Neural crest cell (in vitro differentiated cells): Measurements from ENCODE around the gene UCP2. TPM values are rescaled to one million over a fixed set of nuclear protein-coding genes. Genes with fewer than 3 reads are reported as not detected.

Experiments used
- DNase-seq: peaks from one replicate; pipeline ENCODE4 v3.0.0; 2021; ENCODE audit warnings: low read depth, mixed read lengths, low spot score
- H3K27ac Mint-ChIP-seq: one replicate; pipeline ENCODE4 v1.8.0; 2021; ENCODE audit warnings: mild to moderate bottlenecking, mixed read lengths; ENCODE audit not compliant: unreplicated experiment
- H3K27me3 Mint-ChIP-seq: 2 replicates; pipeline ENCODE4 v1.8.0; 2021; ENCODE audit warnings: low read depth, mild to moderate bottlenecking, mixed read lengths
- H3K36me3 Mint-ChIP-seq: 2 replicates; pipeline ENCODE4 v1.8.0; 2021; ENCODE audit warnings: low read depth, mild to moderate bottlenecking, mixed read lengths
- H3K4me1 Mint-ChIP-seq: 2 replicates; pipeline ENCODE4 v1.8.0; 2021; ENCODE audit warnings: mixed read lengths
- H3K4me3 Mint-ChIP-seq: one replicate; pipeline ENCODE4 v1.8.0; 2021; ENCODE audit warnings: mild to moderate bottlenecking, mixed read lengths
- H3K9me3 Mint-ChIP-seq: 2 replicates; pipeline ENCODE4 v1.8.0; 2021; ENCODE audit warnings: mixed read lengths
- CTCF ChIP-seq: fragments of 200-600 bp; sonication (generic); conservative IDR thresholded peaks from 2 replicates; pipeline ENCODE4 v1.5.0; 2021; ENCODE audit warnings: antibody characterized with exemption, mild to moderate bottlenecking
- total RNA-seq: library from RNA; stranded (reverse); gene quantifications from 2 replicates; pipeline ENCODE4 v1.2.1, GENCODE V29; 2021

Gene UCP2
- total RNA-seq, 1 donor from 2014 or later, result 71.4 TPM

GRCh38 chr11:73950869-73951710 is 31.6 kb downstream of the UCP2 start, which contains the start of gene DNAJB13:
Gene DNAJB13 (plus strand): TSS chr11:73951026. CDS start chr11:73951070, 44 bp downstream.
- Mint-ChIP-seq H3K4me1 (peaks cover 8% of the 10 kb centered on the region), H3K27me3 (no peaks in the 10 kb centered on the region), H3K27ac (no peak within 1 kb of the TSS), H3K9me3 (no peaks in the 10 kb centered on the region), H3K4me3 (no peak within 1 kb of the TSS), H3K36me3 (peaks cover 3% of the 10 kb centered on the region)
- no peak for TF ChIP-seq CTCF
- peak; percentile 47 for DNase-seq

DNA sequence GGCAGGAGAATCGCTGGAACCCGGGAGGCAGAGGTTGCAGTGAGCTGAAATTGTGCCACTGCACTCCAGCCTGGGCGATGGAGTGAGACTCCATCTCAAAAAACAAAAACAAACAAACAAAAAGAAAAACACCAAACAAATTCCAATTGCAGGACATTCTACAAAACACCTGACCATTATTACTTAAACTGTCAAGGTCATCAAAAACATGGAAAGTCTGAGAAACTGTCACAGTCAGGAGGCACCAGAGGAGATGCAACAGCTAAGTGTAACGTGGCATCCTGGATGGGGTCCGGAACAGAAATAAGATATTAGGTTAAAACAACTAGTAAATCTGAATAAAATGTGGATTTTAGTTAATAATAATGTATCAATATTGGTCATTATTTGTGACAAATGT is 32.7 kb downstream of the UCP2 start:
- DNase-seq, result no peak
- H3K4me1 Mint-ChIP-seq, result peaks cover 11% of the 10 kb centered on the region
- no peak overlapping the region for H3K27ac Mint-ChIP-seq
- H3K4me3 Mint-ChIP-seq, result no peak overlapping the region
- no peak for TF ChIP-seq CTCF
- no peaks in the 10 kb centered on the region for H3K27me3 Mint-ChIP-seq
- peaks cover 3% of the 10 kb centered on the region for H3K36me3 Mint-ChIP-seq
- no peaks in the 10 kb centered on the region for H3K9me3 Mint-ChIP-seq

DNA sequence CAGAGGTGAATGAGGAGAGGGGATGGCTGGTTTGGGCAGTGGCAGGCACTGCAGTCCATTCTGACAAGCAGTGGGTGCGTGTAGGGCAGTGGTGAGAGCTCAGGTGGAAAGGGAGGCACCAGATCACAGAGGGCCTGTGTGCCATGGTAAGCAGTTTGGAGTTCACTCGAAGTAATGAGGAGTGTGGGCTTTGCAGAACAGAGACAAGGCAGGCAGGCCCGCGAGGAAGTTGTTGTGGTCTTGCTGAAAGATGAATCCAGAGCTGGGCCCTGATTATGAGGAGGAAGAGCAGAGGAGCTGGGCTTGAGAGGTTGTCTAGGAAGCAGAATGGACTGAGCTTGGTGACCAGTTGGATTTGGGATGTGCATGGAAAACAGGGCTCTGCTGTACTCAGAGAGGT is 33.4 kb downstream of the UCP2 start:
- peaks cover 2% of the 10 kb centered on the region for H3K9me3 Mint-ChIP-seq
- DNase-seq, result no peak
- peaks cover 13% of the 10 kb centered on the region for H3K4me1 Mint-ChIP-seq
- TF ChIP-seq CTCF, result no peak
- H3K4me3 Mint-ChIP-seq, result no peak overlapping the region
- peaks cover 5% of the 10 kb centered on the region for H3K36me3 Mint-ChIP-seq
- H3K27ac Mint-ChIP-seq, result no peak overlapping the region
- H3K27me3 Mint-ChIP-seq, result no peaks in the 10 kb centered on the region

- no peak for TF ChIP-seq CTCF
- H3K4me3 Mint-ChIP-seq, result no peak overlapping the region
Measured at GRCh38 chr11:73946798-73947458, 35.7 kb downstream of the UCP2 start.

DNA sequence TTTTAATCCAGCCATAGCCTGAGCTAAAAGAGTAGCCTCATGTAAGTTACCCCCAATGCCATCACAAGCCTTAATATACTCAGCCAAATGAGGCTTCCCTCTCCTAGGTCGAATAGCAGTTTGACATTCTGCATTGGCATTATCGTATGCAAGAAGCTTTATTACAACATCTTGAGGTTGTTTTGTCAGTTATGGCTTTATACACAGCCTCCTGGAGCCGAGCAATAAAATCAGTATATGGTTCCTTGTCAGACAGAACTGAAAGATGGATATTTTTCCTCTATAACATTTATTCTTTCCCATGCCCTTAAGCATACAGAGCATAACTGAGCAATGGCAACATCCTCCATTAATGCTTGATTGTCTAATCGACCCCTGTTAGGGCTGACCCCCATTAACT is 37.2 kb downstream of the UCP2 start:
- DNase-seq, result no peak
- Mint-ChIP-seq H3K27ac (no peak overlapping the region), H3K4me3 (no peak overlapping the region), H3K36me3 (peaks cover 23% of the 10 kb centered on the region), H3K9me3 (peaks cover 12% of the 10 kb centered on the region), H3K4me1 (peaks cover 8% of the 10 kb centered on the region), H3K27me3 (no peaks in the 10 kb centered on the region)
- no peak for TF ChIP-seq CTCF

More at GRCh38 chr11:73946798-73947458, 35.7 kb downstream of the UCP2 start:
- Mint-ChIP-seq H3K36me3 (peaks cover 10% of the 10 kb centered on the region), H3K9me3 (peaks cover 4% of the 10 kb centered on the region), H3K4me1 (peaks cover 13% of the 10 kb centered on the region), H3K27ac (no peak overlapping the region), H3K27me3 (no peaks in the 10 kb centered on the region)
- DNase-seq, result no peak
